SH-SY5Y (cell line): ENCODE measurements around the gene NSUN2.

ENCODE experiments used
- GATA2 ChIP-seq: IDR thresholded peaks from 2 replicates; pipeline ENCODE4 v1.6.1; 2011; ENCODE audit warnings: mild to moderate bottlenecking, low read depth, low read length
- GATA3 ChIP-seq: IDR thresholded peaks from 2 replicates; pipeline ENCODE4 v1.6.1; 2011; ENCODE audit warnings: low read depth, mild to moderate bottlenecking, low read length, moderate library complexity

GRCh38 chr5:6584101-6584645 is 48.7 kb downstream of the NSUN2 start:
- no peak for TF ChIP-seq GATA2
- no peak for TF ChIP-seq GATA3
